ENCODE results near the gene HMSD.

Gene HMSD

DNA sequence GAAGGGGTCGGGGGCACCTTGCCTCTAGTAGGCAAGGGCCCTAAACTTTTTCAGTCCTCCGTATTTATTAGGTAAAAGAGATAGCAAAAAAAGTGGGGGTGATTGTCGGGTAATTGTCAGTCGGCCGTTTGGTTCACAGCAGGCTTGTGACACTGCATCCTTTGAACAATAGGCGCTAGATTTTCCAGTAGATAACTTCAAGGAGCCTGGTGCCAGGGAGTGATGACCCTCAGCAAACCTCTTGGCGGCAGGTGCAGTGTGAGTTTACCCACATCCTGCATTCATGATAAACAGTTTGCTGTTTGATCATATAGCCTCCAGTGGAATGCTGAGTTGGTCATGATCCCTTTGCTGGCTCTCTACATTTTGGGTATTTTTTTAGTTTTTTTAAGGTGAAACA lies 43.6 kb downstream of the HMSD start:
- TF ChIP-seq, protein P1, sequence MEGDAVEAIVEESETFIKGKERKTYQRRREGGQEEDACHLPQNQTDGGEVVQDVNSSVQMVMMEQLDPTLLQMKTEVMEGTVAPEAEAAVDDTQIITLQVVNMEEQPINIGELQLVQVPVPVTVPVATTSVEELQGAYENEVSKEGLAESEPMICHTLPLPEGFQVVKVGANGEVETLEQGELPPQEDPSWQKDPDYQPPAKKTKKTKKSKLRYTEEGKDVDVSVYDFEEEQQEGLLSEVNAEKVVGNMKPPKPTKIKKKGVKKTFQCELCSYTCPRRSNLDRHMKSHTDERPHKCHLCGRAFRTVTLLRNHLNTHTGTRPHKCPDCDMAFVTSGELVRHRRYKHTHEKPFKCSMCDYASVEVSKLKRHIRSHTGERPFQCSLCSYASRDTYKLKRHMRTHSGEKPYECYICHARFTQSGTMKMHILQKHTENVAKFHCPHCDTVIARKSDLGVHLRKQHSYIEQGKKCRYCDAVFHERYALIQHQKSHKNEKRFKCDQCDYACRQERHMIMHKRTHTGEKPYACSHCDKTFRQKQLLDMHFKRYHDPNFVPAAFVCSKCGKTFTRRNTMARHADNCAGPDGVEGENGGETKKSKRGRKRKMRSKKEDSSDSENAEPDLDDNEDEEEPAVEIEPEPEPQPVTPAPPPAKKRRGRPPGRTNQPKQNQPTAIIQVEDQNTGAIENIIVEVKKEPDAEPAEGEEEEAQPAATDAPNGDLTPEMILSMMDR (IDR thresholded peaks at IDR 0.05; ENCODE audit: low read depth, low read length): no peak
- no peak overlapping the region for H3K4me3 ChIP-seq (ENCODE audit: low read depth, low read length)

DNA sequence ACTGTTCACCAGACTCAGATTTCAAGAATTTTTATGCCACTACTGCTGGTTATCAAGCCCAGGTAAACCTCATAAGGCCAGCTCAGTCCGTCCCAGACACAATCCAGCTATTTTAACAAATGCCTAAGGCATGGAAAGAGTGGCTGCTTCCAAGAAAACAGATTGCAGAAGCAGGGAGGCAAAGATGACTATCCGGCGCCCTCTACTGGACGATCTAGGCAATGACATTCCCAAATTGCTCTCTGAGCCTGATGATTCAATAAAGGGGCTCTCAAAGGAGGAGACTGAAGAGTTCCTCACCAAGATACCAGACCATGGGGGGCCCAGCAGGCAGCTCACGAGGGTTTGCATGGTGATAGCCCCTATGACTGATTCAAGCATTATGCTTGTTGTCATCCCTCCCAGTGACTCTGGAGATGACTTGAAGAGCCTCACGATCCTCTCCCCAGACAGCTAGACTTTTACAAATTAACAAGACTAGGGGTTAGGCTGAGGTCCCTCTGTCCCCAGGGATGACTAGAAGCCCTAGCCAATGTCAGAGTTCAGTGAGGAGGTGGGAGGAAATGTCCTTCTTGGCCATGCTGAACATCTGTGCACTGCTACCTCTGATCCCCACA lies 45.8 kb downstream of the HMSD start:
- TF ChIP-seq, protein P1 (IDR thresholded peaks at IDR 0.05; ENCODE audit: low read depth, low read length): peak; percentile 88
- no peak overlapping the region for H3K4me3 ChIP-seq (ENCODE audit: low read depth, low read length)

DNA sequence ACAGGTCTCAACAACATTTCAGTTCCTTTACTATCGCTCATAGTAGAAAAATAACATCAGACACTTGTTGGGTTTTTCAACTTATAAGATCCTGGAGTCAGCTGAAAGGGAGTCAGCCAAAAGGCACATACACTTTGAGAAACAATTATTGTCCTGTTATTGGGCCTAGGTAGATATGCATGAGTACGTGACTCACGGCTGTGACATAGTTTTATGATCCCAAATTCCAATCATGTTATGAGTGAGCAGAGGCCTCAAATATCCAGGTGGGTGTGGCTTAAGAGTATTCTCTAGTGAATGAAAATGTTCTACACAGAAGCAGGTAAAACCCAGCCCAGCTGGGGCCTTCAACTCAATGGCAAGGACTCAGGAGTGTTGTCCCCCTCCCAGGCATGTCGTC lies 47.9 kb downstream of the HMSD start:
- TF ChIP-seq, protein P1 (IDR thresholded peaks at IDR 0.05; ENCODE audit: low read depth, low read length): no peak
- H3K4me3 ChIP-seq (ENCODE audit: low read depth, low read length): no peak overlapping the region

DNA sequence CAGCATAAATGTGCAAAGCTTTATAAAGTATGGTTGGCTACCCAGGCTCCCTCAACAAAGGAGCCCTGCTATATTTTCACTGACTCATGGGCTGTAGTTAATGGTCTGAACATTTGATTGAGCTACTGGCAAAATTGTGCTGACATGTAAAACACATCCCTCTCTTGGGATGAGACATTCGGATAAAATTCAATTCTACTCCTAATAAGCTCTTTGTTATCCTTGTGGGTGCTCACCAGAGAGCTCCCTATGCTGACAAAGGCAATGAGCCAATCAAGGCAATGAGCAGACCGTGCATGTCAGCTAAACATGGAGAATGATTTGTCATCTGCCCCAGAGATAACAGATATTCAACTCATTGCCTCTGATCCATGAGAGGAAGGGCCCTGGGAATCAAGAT lies 48.5 kb downstream of the HMSD start:
- H3K4me3 ChIP-seq (ENCODE audit: low read depth, low read length): no peak overlapping the region
- TF ChIP-seq, protein P1 (IDR thresholded peaks at IDR 0.05; ENCODE audit: low read depth, low read length): no peak

DNA sequence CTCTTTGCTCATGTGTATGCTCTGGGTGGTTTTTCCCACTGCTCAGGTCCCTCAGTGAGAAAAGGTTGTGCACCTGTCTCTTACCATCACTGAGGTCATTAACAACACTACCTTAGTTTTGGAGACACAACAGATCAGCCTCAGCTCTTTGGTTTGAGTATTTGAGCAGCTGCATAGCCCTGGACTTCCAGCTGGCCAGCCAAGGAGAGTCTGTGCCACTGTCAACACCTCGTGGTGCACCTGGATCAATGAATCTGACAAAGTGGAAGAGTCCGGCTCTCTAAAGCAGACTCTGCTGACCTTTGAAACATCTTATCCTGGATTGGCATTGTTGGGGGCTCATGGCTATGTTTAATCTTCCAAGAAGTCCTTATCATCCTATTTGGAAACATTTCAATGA lies 50.8 kb downstream of the HMSD start:
- no peak overlapping the region for H3K4me3 ChIP-seq (ENCODE audit: low read depth, low read length)
- TF ChIP-seq, protein P1 (IDR thresholded peaks at IDR 0.05; ENCODE audit: low read depth, low read length): no peak

DNA sequence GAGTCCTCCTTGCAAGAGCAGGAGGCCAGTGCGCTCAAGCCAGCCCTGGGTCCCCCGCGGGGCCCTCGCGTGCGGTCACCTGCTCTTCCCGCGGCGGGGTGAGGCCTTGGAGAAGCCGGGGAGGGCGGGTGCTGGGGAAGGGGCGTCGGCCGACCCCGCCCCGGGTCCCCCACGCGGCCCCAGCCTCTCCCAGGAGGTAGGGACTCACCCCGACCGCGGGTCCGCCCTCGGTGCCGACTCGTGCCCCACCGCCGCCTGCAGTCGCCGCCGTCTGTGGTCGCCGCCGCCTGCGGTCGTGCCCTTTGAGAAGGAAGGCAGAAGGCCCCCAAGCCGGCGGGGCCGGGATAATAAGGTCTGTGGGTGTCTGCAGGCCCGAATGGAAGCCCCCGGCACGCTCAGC lies 53.5 kb downstream of the HMSD start:
- TF ChIP-seq, protein P1 (IDR thresholded peaks at IDR 0.05; ENCODE audit: low read depth, low read length): no peak
- no peak overlapping the region for H3K4me3 ChIP-seq (ENCODE audit: low read depth, low read length)

DNA sequence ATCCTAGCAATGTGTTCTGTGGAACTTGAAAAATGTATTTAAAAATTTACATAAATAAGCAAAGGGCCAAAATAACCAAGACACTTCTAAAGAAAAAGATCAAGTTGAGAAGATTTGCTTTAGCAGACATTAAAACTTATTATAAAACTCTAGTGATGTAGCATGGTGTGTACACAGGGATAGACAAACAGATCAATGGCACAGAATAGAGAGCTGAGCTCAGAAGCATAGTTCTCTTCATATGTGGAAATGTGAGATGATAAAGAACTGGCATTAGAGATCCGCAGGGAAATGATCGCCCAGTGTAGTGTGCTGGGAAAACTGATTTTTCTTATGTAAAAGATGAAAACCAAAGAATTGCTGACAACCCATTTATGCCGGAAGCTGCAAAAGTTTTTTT lies 60.2 kb downstream of the HMSD start:
- TF ChIP-seq, protein P1 (IDR thresholded peaks at IDR 0.05; ENCODE audit: low read depth, low read length): no peak
- H3K4me3 ChIP-seq (ENCODE audit: low read depth, low read length): no peak overlapping the region

Measured in WI38 (cell line).